K562 (cell line): ENCODE results near the gene SERINC5. TPM values are rescaled to one million over a fixed set of nuclear protein-coding genes. Genes with fewer than 3 reads are reported as not detected.

Source experiments
- ATAC-seq: fragments of 200-7000 bp; cut with Tn5 transposase; 3 replicates; pipeline ENCODE4 v1.9.1; 2020; ENCODE audit warnings: moderate library complexity
- BruUV-seq: library from RNA; stranded (reverse); fragments of 400-500 nt; replicated peaks from 2 replicates; lab custom pipeline; 2021; lab: Mats Ljungman, UMichigan
- CTCF ChIA-PET: fragments of 300-600 bp; formaldehyde crosslinking; extraction: SDS; loops from one replicate; lab custom pipeline; 2021; ENCODE audit warnings: low intra/inter-chr PET ratio; lab: Yijun Ruan, JAX
- POLR2A ChIA-PET: fragments of 300-600, 350-650 bp; sonication (Branson Sonifier 250); formaldehyde crosslinking; extraction: SDS; loops from one replicate; lab custom pipeline; 2021; ENCODE audit warnings: antibody characterized with exemption, inconsistent platforms; lab: Yijun Ruan, JAX
- DNase-seq, 4 experiments: peaks; one replicate each; pipeline versions ENCODE4 v3.0.0 to v3.0.0-alpha.2; 2011 to 2018; ENCODE audit warnings: low spot score in 3 of 4, mixed read lengths in 3 of 4; ENCODE audit errors: extremely low read depth in 1 of 4
- FAIRE-seq: peaks from 2 replicates; lab custom pipeline; 2011; peaks lifted over from hg19 to GRCh38; lab: Jason Lieb, UNC
- H2AFZ ChIP-seq: 2 replicates; pipeline ENCODE4 v1.6.0; 2011; ENCODE audit warnings: low read depth, low read length, control low read depth, inconsistent platforms
- H3K27ac ChIP-seq: fragments of 200-600 bp; 3 replicates; pipeline ENCODE4 v1.8.0; 2011; ENCODE audit warnings: low read depth, mild to moderate bottlenecking, control low read depth, inconsistent platforms, low read length, moderate library complexity, mixed read lengths; ENCODE audit errors: extremely low read depth
- H3K27me3 ChIP-seq, 2 experiments: fragments of 300-600 bp in 1 of 2; 2 replicates in 1 of 2; 3 replicates in 1 of 2; pipeline versions ENCODE4 v1.6.0 to v1.8.0; 2011; ENCODE audit warnings: inconsistent platforms in 2 of 2, low read length in 2 of 2, mild to moderate bottlenecking in 1 of 2, mixed read lengths in 1 of 2, moderate library complexity in 1 of 2; ENCODE audit not compliant: control insufficient read depth in 2 of 2, insufficient read depth in 2 of 2
- H3K36me3 ChIP-seq: fragments of 300-600 bp; 3 replicates; pipeline ENCODE4 v1.8.0; 2011; ENCODE audit warnings: mild to moderate bottlenecking, low read length, inconsistent platforms; ENCODE audit not compliant: control insufficient read depth, insufficient read depth
- H3K4me1 ChIP-seq, 2 experiments: fragments of 200-600 bp in 1 of 2; replicated peaks in 1 of 2; 2 replicates in 1 of 2; 3 replicates in 1 of 2; pipeline versions ENCODE4 v1.5.1 to v1.8.0; 2011; ENCODE audit warnings: inconsistent platforms in 2 of 2, low read length in 2 of 2, mild to moderate bottlenecking in 1 of 2, mixed read lengths in 1 of 2, moderate library complexity in 1 of 2; ENCODE audit not compliant: control insufficient read depth in 2 of 2, insufficient read depth in 2 of 2
- H3K4me2 ChIP-seq: 2 replicates; pipeline ENCODE4 v1.6.1; 2011; ENCODE audit warnings: low read length, control low read depth, inconsistent platforms, mixed read lengths; ENCODE audit not compliant: insufficient read depth
- H3K4me3 ChIP-seq: fragments of 200-600 bp; sonication (generic), shearing (Covaris generic); 2 replicates; pipeline ENCODE4 v1.5.1; 2016; ENCODE audit warnings: control low read depth, inconsistent platforms
- H3K79me2 ChIP-seq: fragments of 200-600 bp; 3 replicates; pipeline ENCODE4 v1.8.0; 2011; ENCODE audit warnings: low read length, inconsistent platforms; ENCODE audit not compliant: control insufficient read depth, insufficient read depth
- H3K9ac ChIP-seq, 2 experiments: 2 replicates each; pipeline versions ENCODE4 v1.6.0 to v1.6.1; 2011; ENCODE audit warnings: low read depth in 2 of 2, low read length in 2 of 2, control low read depth in 1 of 2, inconsistent platforms in 1 of 2, mild to moderate bottlenecking in 1 of 2, mixed read lengths in 1 of 2; ENCODE audit not compliant: insufficient read depth in 1 of 2
- H3K9me1 ChIP-seq: one replicate; pipeline ENCODE4 v1.6.0; 2011; ENCODE audit warnings: inconsistent platforms, mild to moderate bottlenecking, low read length, moderate library complexity; ENCODE audit not compliant: control insufficient read depth, insufficient read depth
- H3K9me3 ChIP-seq: replicated peaks from 2 replicates; pipeline ENCODE4 v1.5.1; 2011; ENCODE audit warnings: low read depth, low read length, inconsistent platforms; ENCODE audit not compliant: control insufficient read depth, insufficient read depth
- H4K20me1 ChIP-seq: replicated peaks from 2 replicates; pipeline ENCODE4 v1.6.1; 2011; ENCODE audit warnings: low read length, inconsistent platforms, mixed read lengths; ENCODE audit not compliant: control insufficient read depth, insufficient read depth
- CTBP1 ChIP-seq: fragments of 450-650 bp; IDR thresholded peaks from 2 replicates; pipeline ENCODE4 v1.6.1; 2016; ENCODE audit warnings: borderline replicate concordance
- DDX20 ChIP-seq: fragments of 450-650 bp; IDR thresholded peaks from 2 replicates; pipeline ENCODE4 v1.6.1; 2016; ENCODE audit warnings: missing genetic modification characterization, low read depth, mild to moderate bottlenecking, missing compliant biosample characterization, moderate library complexity
- ESRRA ChIP-seq: fragments of 450-650 bp; IDR thresholded peaks from 2 replicates; pipeline ENCODE4 v1.6.1; 2014; ENCODE audit warnings: low read depth, mild to moderate bottlenecking, moderate library complexity, borderline replicate concordance
- KAT2B ChIP-seq: IDR thresholded peaks from one replicate; pipeline ENCODE4 v1.6.1; 2012; ENCODE audit warnings: low read depth, mild to moderate bottlenecking, control low read depth, inconsistent platforms, low read length, moderate library complexity
- LARP7 ChIP-seq: fragments of 450-650 bp; IDR thresholded peaks from 2 replicates; pipeline ENCODE4 v1.6.1; 2016
- MAFK ChIP-seq: IDR thresholded peaks from 2 replicates; pipeline ENCODE4 v1.6.1; 2011; ENCODE audit warnings: low read length, improper control_type of control experiment
- MCM3 ChIP-seq: fragments of 450-650 bp; IDR thresholded peaks from 2 replicates; pipeline ENCODE4 v1.6.1; 2016
- NFE2 ChIP-seq: IDR thresholded peaks from 2 replicates; pipeline ENCODE4 v1.6.1; 2014; ENCODE audit warnings: antibody characterized with exemption, low read depth
- RB1 ChIP-seq: fragments of 450-650 bp; IDR thresholded peaks from 2 replicates; pipeline ENCODE4 v1.6.1; 2017; ENCODE audit warnings: low read depth, mild to moderate bottlenecking
- SLC30A9 ChIP-seq: fragments of 250-450 bp; sonication (Bioruptor Pico); IDR thresholded peaks from 2 replicates; pipeline ENCODE4 v1.8.0; 2022; ENCODE audit warnings: mild to moderate bottlenecking, moderate library complexity
- TCF3 ChIP-seq: sonication (generic); formaldehyde crosslinking; IDR thresholded peaks from 2 replicates; pipeline ENCODE4 v1.4.0; 2020; ENCODE audit warnings: mild to moderate bottlenecking, missing genetic modification reagents
- TOE1 ChIP-seq, 2 experiments: fragments of 450-650 bp in 1 of 2; sonication (generic) in 1 of 2; formaldehyde crosslinking in 1 of 2; IDR thresholded peaks; 2 replicates each; pipeline versions ENCODE4 v1.7.1 to v1.8.0; 2016 to 2022; ENCODE audit warnings: borderline replicate concordance in 2 of 2, mild to moderate bottlenecking in 2 of 2, antibody characterized with exemption in 1 of 2, inconsistent platforms in 1 of 2, low read depth in 1 of 2, missing genetic modification reagents in 1 of 2, moderate library complexity in 1 of 2
- ZNF695 ChIP-seq: fragments of 450-650 bp; formaldehyde crosslinking; IDR thresholded peaks from 2 replicates; pipeline ENCODE4 v1.4.0; 2020; ENCODE audit warnings: mild to moderate bottlenecking, moderate library complexity
- WGBS: fragments of 100-300 bp; shearing (Covaris generic); methylation state at CpG from one replicate; pipeline ENCODE4 v1.1.6; 2016; ENCODE audit warnings: low coverage, mixed read lengths; ENCODE audit not compliant: insufficient coverage; ENCODE audit errors: missing lambda C conversion rate; 5-methylcytosine and 5-hydroxymethylcytosine counted together
- in situ Hi-C: fragments of 300-500 bp; cut with MboI; formaldehyde crosslinking; loops from 4 replicates; pipeline ENCODE4 v1.15.0; 2018; ENCODE audit warnings: inconsistent platforms, mixed read lengths
- intact Hi-C: fragments of 100-400 bp; cut with micrococcal nuclease; formaldehyde crosslinking; loops from 2 replicates; pipeline ENCODE4 v1.14.2; 2022
- polyA plus RNA-seq, 8 experiments: library from polyadenylated mRNA; depleted of rRNA in 4 of 8; stranded (reverse) in 5 of 8; unstranded in 3 of 8; fragments of >200 nt; fragmentation: Nextera tagmentation in 2 of 8; fragmentation: Illumina TruSeq in 1 of 8; extraction: Ambion mirVana in 2 of 8; extraction: Trizol in 1 of 8; gene quantifications; 2 replicates each; pipeline versions ENCODE4 v1.2.1 to v1.2.3, GENCODE V29; 2011 to 2014; ENCODE audit warnings: inconsistent platforms in 1 of 8, missing spikeins in 1 of 8
- total RNA-seq, 7 experiments: library from RNA; depleted of rRNA in 6 of 7; stranded (reverse); fragments of >200 nt in 6 of 7; fragmentation: Illumina TruSeq in 2 of 7; extraction: Trizol in 2 of 7; gene quantifications; 2 replicates each; pipeline versions ENCODE4 v1.2.1 to v1.2.3, GENCODE V29; 2011 to 2021; ENCODE audit warnings: low replicate concordance in 1 of 7
- TF ChIP-seq, protein P1 (sequence below): fragments of 250-450 bp; sonication (Bioruptor Pico); IDR thresholded peaks from 2 replicates; pipeline ENCODE4 v1.4.0; 2020; ENCODE audit warnings: mild to moderate bottlenecking, moderate library complexity
- TF ChIP-seq, protein P2 (sequence below): sonication (generic); formaldehyde crosslinking; IDR thresholded peaks from 2 replicates; pipeline ENCODE4 v1.8.1; 2022; ENCODE audit warnings: missing genetic modification reagents
- TF ChIP-seq, protein P3 (sequence below): conservative IDR thresholded peaks from 2 replicates; pipeline ENCODE4 v1.6.1; 2011; ENCODE audit warnings: low read depth, mild to moderate bottlenecking, low read length; ENCODE audit not compliant: control insufficient read depth
- TF ChIP-seq, protein P4 (sequence below): sonication (generic); formaldehyde crosslinking; IDR thresholded peaks from 2 replicates; pipeline ENCODE4 v1.8.1; 2023; ENCODE audit warnings: mild to moderate bottlenecking, missing genetic modification reagents, moderate library complexity

SERINC5 gene
- total and polyA plus RNA-seq, 9 of the 15 experiments (the other 6 are each of a cell fraction or from before 2014, with no cell fraction given), result 1.4 to 7.9 (median 3.7) TPM

DNA sequence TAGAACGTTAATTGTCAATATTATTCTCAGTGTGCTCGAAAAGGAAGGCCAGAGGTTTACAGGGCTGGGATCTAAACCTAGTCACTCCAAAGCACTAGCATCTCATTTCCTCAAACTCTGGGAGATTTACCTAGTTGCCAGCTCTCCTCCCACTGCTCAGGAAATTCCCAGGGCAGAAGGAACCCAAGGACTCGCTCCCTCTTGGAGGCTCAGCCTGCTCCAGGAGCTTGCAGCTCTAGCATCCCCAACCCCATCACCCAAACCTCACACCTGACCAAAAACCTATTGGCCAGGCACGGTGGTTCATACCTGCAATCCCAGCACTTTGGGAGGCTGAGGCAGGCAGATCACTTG lies 26.0 kb downstream of the SERINC5 start:
- no TSS peak for BruUV-seq
- no peak overlapping the region for H3K4me3 ChIP-seq
- no peak for ATAC-seq
- POLR2A ChIA-PET, result no interaction called here
- no peaks in the 10 kb centered on the region for H3K9me1 ChIP-seq
- in situ Hi-C loops, result no loop called here
- no peaks in the 10 kb centered on the region for H3K9me3 ChIP-seq
- H3K9ac ChIP-seq, result no peak overlapping the region
- H2AFZ ChIP-seq, result no peak overlapping the region
- no peaks in the 10 kb centered on the region for H3K36me3 ChIP-seq
- intact Hi-C loops, result no loop called here
- FAIRE-seq, result no peak
- WGBS, result 40% methylated on average over 3 of the region's 4 CpGs
- DNase-seq, result no peak
- no peaks in the 10 kb centered on the region for H3K79me2 ChIP-seq
- H3K4me1 ChIP-seq, result peaks cover 0 to 4% of the 10 kb centered on the region in 2 experiments; a peak in 1 of 5 replicates
- CTCF ChIA-PET, result no interaction called here
- H3K27ac ChIP-seq, result no peak overlapping the region
- no peaks in the 10 kb centered on the region for H3K27me3 ChIP-seq
- H4K20me1 ChIP-seq, result no peaks in the 10 kb centered on the region
- no peak overlapping the region for H3K4me2 ChIP-seq
- TF ChIP-seq LARP7 (no peak), ZNF695 (CRISPR knock-in tag) (no peak), DDX20 (tag) (no peak), MCM3 (no peak), RB1 (no peak), SLC30A9 (no peak), ESRRA (no peak), KAT2B (no peak), TCF3 (CRISPR knock-in tag) (no peak), NFE2 (no peak), MAFK (no peak), CTBP1 (no peak), TOE1 (IDR thresholded peaks at IDR 0.05; ENCODE audit: borderline replicate concordance) (no peak), TOE1 (CRISPR knock-in tag; IDR thresholded peaks at IDR 0.05; ENCODE audit: borderline replicate concordance, low read depth) (no peak)
- TF ChIP-seq, protein P1, sequence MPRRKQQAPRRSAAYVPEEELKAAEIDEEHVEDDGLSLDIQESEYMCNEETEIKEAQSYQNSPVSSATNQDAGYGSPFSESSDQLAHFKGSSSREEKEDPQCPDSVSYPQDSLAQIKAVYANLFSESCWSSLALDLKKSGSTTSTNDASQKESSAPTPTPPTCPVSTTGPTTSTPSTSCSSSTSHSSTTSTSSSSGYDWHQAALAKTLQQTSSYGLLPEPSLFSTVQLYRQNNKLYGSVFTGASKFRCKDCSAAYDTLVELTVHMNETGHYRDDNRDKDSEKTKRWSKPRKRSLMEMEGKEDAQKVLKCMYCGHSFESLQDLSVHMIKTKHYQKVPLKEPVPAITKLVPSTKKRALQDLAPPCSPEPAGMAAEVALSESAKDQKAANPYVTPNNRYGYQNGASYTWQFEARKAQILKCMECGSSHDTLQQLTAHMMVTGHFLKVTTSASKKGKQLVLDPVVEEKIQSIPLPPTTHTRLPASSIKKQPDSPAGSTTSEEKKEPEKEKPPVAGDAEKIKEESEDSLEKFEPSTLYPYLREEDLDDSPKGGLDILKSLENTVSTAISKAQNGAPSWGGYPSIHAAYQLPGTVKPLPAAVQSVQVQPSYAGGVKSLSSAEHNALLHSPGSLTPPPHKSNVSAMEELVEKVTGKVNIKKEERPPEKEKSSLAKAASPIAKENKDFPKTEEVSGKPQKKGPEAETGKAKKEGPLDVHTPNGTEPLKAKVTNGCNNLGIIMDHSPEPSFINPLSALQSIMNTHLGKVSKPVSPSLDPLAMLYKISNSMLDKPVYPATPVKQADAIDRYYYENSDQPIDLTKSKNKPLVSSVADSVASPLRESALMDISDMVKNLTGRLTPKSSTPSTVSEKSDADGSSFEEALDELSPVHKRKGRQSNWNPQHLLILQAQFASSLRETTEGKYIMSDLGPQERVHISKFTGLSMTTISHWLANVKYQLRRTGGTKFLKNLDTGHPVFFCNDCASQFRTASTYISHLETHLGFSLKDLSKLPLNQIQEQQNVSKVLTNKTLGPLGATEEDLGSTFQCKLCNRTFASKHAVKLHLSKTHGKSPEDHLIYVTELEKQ (CRISPR knock-in tag), result no peak
- TF ChIP-seq, protein P2, sequence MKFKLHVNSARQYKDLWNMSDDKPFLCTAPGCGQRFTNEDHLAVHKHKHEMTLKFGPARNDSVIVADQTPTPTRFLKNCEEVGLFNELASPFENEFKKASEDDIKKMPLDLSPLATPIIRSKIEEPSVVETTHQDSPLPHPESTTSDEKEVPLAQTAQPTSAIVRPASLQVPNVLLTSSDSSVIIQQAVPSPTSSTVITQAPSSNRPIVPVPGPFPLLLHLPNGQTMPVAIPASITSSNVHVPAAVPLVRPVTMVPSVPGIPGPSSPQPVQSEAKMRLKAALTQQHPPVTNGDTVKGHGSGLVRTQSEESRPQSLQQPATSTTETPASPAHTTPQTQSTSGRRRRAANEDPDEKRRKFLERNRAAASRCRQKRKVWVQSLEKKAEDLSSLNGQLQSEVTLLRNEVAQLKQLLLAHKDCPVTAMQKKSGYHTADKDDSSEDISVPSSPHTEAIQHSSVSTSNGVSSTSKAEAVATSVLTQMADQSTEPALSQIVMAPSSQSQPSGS (CRISPR knock-in tag), result no peak
- TF ChIP-seq, protein P3, sequence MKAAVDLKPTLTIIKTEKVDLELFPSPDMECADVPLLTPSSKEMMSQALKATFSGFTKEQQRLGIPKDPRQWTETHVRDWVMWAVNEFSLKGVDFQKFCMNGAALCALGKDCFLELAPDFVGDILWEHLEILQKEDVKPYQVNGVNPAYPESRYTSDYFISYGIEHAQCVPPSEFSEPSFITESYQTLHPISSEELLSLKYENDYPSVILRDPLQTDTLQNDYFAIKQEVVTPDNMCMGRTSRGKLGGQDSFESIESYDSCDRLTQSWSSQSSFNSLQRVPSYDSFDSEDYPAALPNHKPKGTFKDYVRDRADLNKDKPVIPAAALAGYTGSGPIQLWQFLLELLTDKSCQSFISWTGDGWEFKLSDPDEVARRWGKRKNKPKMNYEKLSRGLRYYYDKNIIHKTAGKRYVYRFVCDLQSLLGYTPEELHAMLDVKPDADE, result no peak
- TF ChIP-seq, protein P4, sequence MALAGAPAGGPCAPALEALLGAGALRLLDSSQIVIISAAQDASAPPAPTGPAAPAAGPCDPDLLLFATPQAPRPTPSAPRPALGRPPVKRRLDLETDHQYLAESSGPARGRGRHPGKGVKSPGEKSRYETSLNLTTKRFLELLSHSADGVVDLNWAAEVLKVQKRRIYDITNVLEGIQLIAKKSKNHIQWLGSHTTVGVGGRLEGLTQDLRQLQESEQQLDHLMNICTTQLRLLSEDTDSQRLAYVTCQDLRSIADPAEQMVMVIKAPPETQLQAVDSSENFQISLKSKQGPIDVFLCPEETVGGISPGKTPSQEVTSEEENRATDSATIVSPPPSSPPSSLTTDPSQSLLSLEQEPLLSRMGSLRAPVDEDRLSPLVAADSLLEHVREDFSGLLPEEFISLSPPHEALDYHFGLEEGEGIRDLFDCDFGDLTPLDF (CRISPR knock-in tag), result no peak
